HEK293 (cell line): ENCODE results near the gene GTF2I.
"Not testable (repeated sequence)": the region's sequence is repeated elsewhere in the genome, so short reads cannot be mapped to it uniquely, and the experiment has no call there.

Experiments
- BCL11A ChIP-seq: fragments of 450-650 bp; formaldehyde crosslinking; IDR thresholded peaks from 2 replicates; pipeline ENCODE4 v1.5.1; 2016; ENCODE audit warnings: low read depth, missing biosample characterization, missing genetic modification characterization
- CTCF ChIP-seq: fragments of 450-650 bp; formaldehyde crosslinking; IDR thresholded peaks from 2 replicates; pipeline ENCODE4 v1.5.1; 2016; ENCODE audit warnings: missing biosample characterization, missing genetic modification characterization
- OVOL3 ChIP-seq: fragments of 450-650 bp; formaldehyde crosslinking; IDR thresholded peaks from 2 replicates; pipeline ENCODE4 v1.5.1; 2016; ENCODE audit warnings: missing biosample characterization, missing genetic modification characterization
- PRDM4 ChIP-seq: fragments of 450-650 bp; formaldehyde crosslinking; IDR thresholded peaks from 2 replicates; pipeline ENCODE4 v1.5.1; 2017; ENCODE audit warnings: missing biosample characterization, missing genetic modification characterization
- SP2 ChIP-seq: fragments of 450-650 bp; formaldehyde crosslinking; IDR thresholded peaks from 2 replicates; pipeline ENCODE4 v1.5.1; 2016; ENCODE audit warnings: missing biosample characterization, missing genetic modification characterization
- ZNF544 ChIP-seq: fragments of 450-650 bp; formaldehyde crosslinking; IDR thresholded peaks from 2 replicates; pipeline ENCODE4 v1.5.0; 2017; ENCODE audit warnings: missing biosample characterization, missing genetic modification characterization
- ZNF76 ChIP-seq: fragments of 450-650 bp; formaldehyde crosslinking; IDR thresholded peaks from 2 replicates; pipeline ENCODE4; 2016; ENCODE audit warnings: low read depth, missing biosample characterization, missing genetic modification characterization, borderline replicate concordance
- TF ChIP-seq, protein P1 (sequence below): fragments of 450-650 bp; formaldehyde crosslinking; IDR thresholded peaks from 2 replicates; pipeline ENCODE4 v1.5.1; 2016; ENCODE audit warnings: missing biosample characterization, missing genetic modification characterization
- TF ChIP-seq, protein P2 (sequence below): fragments of 450-650 bp; formaldehyde crosslinking; IDR thresholded peaks from 2 replicates; pipeline ENCODE4 v1.5.1; 2016; ENCODE audit warnings: missing biosample characterization, missing genetic modification characterization

- TF ChIP-seq CTCF; OVOL3 (tag by site-specific recombination); PRDM4 (tag by site-specific recombination); SP2 (tag by site-specific recombination); ZNF76 (tag by site-specific recombination); ZNF544 (tag by site-specific recombination); BCL11A (tag by site-specific recombination): not testable (repeated sequence)
- TF ChIP-seq, protein P1, sequence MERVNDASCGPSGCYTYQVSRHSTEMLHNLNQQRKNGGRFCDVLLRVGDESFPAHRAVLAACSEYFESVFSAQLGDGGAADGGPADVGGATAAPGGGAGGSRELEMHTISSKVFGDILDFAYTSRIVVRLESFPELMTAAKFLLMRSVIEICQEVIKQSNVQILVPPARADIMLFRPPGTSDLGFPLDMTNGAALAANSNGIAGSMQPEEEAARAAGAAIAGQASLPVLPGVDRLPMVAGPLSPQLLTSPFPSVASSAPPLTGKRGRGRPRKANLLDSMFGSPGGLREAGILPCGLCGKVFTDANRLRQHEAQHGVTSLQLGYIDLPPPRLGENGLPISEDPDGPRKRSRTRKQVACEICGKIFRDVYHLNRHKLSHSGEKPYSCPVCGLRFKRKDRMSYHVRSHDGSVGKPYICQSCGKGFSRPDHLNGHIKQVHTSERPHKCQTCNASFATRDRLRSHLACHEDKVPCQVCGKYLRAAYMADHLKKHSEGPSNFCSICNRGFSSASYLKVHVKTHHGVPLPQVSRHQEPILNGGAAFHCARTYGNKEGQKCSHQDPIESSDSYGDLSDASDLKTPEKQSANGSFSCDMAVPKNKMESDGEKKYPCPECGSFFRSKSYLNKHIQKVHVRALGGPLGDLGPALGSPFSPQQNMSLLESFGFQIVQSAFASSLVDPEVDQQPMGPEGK (tag by site-specific recombination) = not testable (repeated sequence)
- TF ChIP-seq, protein P2, sequence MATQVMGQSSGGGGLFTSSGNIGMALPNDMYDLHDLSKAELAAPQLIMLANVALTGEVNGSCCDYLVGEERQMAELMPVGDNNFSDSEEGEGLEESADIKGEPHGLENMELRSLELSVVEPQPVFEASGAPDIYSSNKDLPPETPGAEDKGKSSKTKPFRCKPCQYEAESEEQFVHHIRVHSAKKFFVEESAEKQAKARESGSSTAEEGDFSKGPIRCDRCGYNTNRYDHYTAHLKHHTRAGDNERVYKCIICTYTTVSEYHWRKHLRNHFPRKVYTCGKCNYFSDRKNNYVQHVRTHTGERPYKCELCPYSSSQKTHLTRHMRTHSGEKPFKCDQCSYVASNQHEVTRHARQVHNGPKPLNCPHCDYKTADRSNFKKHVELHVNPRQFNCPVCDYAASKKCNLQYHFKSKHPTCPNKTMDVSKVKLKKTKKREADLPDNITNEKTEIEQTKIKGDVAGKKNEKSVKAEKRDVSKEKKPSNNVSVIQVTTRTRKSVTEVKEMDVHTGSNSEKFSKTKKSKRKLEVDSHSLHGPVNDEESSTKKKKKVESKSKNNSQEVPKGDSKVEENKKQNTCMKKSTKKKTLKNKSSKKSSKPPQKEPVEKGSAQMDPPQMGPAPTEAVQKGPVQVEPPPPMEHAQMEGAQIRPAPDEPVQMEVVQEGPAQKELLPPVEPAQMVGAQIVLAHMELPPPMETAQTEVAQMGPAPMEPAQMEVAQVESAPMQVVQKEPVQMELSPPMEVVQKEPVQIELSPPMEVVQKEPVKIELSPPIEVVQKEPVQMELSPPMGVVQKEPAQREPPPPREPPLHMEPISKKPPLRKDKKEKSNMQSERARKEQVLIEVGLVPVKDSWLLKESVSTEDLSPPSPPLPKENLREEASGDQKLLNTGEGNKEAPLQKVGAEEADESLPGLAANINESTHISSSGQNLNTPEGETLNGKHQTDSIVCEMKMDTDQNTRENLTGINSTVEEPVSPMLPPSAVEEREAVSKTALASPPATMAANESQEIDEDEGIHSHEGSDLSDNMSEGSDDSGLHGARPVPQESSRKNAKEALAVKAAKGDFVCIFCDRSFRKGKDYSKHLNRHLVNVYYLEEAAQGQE (tag by site-specific recombination) = not testable (repeated sequence)
Measured at GRCh38 chr7:74743936-74744557, 86.5 kb downstream of the GTF2I start.
